ENCODE data around the gene SYTL4. TPM values are rescaled to one million over a fixed set of nuclear protein-coding genes. Genes with fewer than 3 reads are reported as not detected.

SYTL4 gene
- total RNA-seq, 2 experiments from 2014 or later: not detected

- ChIA-PET CTCF (no interaction called here), POLR2A (no interaction called here)
Observed at GRCh38 chrX:100649550-100650356, 82.2 kb downstream of the SYTL4 start.

- POLR2A ChIA-PET: no interaction called here
- CTCF ChIA-PET: no interaction called here
Observed at GRCh38 chrX:100648458-100649417, 83.2 kb downstream of the SYTL4 start.

- ChIA-PET CTCF (no interaction called here), POLR2A (no interaction called here)
Observed at GRCh38 chrX:100647739-100648138, 84.2 kb downstream of the SYTL4 start.

DNA sequence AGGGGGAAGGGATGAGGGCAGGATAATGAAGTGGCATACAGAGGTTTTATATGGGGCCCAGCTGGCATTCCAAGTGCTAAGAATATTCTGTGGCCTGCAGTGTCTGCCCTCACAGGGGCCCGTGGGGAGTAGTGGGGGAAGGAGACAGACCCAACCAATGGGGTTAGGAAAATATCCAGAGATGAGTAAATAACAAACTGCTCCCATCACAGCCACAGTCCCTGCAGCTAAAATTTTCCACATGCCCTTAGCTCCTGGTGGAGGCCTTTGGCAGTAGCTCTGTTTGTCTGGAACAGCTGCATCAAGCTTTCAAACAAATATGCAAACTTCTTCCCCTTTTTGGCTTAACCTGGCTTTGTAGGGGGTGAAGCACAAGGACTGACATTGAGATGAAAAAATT lies 84.8 kb downstream of the SYTL4 start:
- POLR2A ChIA-PET: no interaction called here
- CTCF ChIA-PET: no interaction called here

- ChIA-PET CTCF (no interaction called here), POLR2A (no interaction called here)
Observed at GRCh38 chrX:100645106-100645505, 86.8 kb downstream of the SYTL4 start.

DNA sequence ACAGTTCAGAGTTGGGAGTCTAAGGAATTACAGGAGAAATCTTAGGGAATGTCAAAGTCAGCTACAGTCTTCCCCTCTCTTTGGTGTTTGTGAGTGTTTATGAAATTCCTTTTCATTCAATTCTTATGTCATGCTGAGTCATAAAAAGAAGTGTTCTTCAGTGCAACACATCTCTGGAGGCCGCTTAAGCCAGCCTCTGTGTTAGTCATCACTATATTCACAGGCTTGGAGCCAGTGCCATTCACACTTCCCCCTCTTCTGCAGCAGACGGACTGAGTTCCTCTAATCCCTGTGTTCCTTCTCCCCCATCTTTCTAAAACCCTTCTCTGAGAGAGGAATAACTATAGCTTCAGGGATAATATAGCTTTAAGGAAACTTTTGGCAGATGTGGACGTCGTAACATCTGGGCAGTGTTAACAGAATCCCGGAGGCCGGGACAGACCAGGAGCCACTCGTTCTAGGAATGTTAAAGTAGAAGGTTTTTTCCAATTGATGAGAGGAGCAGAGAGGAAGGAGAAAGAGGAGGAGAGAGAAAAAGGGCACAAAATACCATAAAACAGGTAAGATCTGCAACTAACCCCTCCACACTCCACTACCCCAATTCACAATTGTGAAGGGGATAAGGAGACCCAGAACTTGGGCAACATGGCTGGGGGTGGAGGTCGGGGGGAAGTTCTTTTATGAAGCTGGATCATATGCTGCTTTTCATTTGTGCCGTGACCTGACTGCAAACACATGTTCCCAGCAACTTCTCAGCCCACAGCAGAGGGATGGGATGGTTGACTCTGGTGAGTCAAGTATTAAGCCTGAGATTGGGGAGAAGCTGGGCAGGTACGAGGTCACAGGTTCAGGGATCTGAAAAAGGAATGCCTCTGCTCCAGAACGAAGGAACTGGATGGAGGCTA lies 87.7 kb downstream of the SYTL4 start, which contains the start of gene SRPX2:
TSS of gene SRPX2 (plus strand) at position 244 of the 905 bp plus-strand sequence. CDS start 2,124 bp downstream, outside the sequence.
- ChIA-PET CTCF (no interaction called here), POLR2A (no interaction called here)

GRCh38 chrX:100643212-100643611 lies 88.7 kb downstream of the SYTL4 start:
- ChIA-PET CTCF (no interaction called here), POLR2A (no interaction called here)

DNA sequence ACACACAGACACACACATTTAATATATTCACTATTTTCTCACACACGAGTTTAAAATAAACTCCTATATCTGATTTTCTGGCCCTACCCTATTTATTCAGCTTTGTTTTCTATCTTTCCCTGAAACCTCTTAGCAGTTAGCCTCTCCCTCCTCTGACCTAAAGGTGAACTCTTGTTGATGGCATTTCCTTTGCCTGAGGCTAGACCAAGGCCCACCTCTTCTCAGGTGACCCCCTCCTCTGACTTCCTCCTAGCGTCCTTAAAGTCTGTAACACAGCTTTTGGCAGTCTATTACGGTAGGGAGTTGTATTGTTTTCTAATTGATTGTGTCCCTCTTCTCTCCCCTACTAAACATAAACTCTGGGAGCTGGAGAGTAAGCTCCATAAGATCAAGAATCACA lies 89.6 kb downstream of the SYTL4 start:
- POLR2A ChIA-PET: no interaction called here
- CTCF ChIA-PET: no interaction called here

DNA sequence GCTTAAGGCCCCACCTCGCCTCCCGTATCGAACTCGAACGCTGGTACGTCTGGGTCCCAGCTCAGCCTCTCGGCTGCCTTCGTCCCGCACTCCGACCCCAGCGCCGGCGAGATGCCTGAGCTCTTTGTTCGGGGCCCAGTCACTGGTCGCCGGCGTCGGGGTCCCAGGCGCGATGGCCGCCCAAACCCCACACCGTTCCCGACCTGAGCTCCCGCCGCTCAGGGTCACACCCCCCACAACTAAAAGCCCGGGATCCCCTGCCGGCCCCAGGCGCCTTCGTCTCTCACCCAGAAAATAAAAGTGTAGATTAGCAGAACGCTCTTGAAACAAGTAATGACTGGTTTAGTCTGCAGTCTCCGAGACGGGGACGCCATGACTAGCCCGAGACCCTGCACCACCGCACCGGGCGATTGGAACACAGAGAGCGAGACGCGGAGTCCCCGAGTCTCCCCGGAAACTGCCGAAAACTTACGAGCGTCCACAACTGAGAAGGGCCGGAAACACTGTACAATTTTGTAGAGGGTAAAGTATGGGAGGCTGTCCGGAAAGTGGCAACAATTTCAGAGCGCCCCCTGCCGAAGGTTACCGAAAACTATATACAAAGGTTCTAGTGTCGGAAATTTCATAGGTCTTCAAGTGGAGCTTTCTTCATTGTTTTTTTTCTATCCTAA lies 95.5 kb downstream of the SYTL4 start, which contains the start of gene TSPAN6:
TSS of gene TSPAN6 (minus strand) at position 486 of the 671 bp plus-strand sequence. CDS start at position 374, 112 bp downstream.
- CTCF ChIA-PET: interaction anchor here (2.0 kb wide), 1 partner anchor 35 kb away, joined by 7 read pairs; no protein-coding TSS in a partner anchor

GRCh38 chrX:100635989-100636320 lies 96.0 kb downstream of the SYTL4 start:
- POLR2A ChIA-PET: no interaction called here
- CTCF ChIA-PET: interaction anchor here (2.0 kb wide), 1 partner anchor 35 kb away, joined by 7 read pairs; no protein-coding TSS in a partner anchor

More for the DNA sequence above, 95.5 kb downstream of the SYTL4 start, which contains the start of gene TSPAN6:
- POLR2A ChIA-PET: no interaction called here

DNA sequence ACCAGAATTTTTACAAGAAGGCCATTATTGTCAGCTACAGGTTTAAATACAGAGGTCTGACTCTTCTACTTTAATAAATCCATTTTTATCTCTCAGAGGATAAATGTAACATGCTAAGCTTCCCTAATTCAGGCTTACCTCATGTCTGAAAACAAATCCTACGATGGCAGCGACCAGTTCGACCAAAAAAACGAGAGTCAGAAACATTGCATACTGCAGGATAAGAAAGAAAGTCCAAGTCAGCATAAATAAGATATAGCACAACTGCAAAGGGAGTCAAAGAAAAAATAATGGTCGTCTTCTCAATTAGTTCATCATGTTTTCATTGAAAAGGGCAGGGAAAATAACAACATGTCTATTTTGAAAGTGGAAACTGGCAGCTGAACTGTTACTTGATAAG lies 96.9 kb downstream of the SYTL4 start:
- POLR2A ChIA-PET: no interaction called here
- CTCF ChIA-PET: interaction anchor here (0.5 kb wide), 1 partner anchor 13 kb away, joined by 3 read pairs; no protein-coding TSS in a partner anchor

DNA sequence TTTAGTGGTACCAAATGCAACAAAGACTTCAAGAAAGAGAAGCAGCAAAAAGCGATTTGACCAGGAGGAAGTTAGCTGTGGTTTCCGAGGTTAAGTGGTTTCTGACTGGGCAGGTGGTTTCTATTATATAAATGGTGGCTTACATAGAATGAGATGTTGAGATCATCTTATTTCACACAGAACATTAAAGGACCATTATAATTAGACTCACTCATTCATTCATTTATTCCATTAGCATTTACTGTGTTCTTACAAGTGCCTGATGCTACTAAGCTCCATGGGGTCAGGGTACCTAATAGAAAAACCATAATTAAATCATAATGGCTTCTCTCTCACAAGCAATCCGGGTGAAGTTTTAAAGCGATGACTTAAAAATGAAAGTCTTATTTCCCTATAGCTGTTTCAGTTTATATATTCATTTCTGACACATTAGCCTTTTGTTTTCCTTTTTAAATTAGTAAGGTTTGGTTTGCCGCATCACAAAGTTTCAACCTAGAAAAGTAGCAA lies 105.9 kb downstream of the SYTL4 start:
- CTCF ChIA-PET: no interaction called here

More for the DNA sequence above, 105.9 kb downstream of the SYTL4 start:
- POLR2A ChIA-PET: no interaction called here

Other genes starting within 250 kb of the SYTL4 start
- not detected for gene TNMD, start 147.2 kb downstream of the SYTL4 start, total RNA-seq
- under 1 TPM; 0.19 to 0.36 TPM for gene TSPAN6, start 95.3 kb downstream of the SYTL4 start, total RNA-seq
- not detected for gene SRPX2, start 87.9 kb downstream of the SYTL4 start, total RNA-seq
- 10 to 100 TPM; 53.9 to 60.2 TPM for gene CSTF2, start 88.3 kb upstream of the SYTL4 start, total RNA-seq
- gene NOX1, start 142.2 kb upstream of the SYTL4 start, total RNA-seq: not detected
- gene XKRX, start 196.8 kb upstream of the SYTL4 start, total RNA-seq: under 1 TPM in 1 of 2 experiments, not detected in 1; 0.10 TPM
- gene ARL13A, start 237.6 kb upstream of the SYTL4 start, total RNA-seq: not detected